Measurements from ENCODE around the gene SGTA.
"Not testable (repeated sequence)": the region's sequence is repeated elsewhere in the genome, so short reads cannot be mapped to it uniquely, and the experiment has no call there.

Gene SGTA

GRCh38 chr19:2792666-2793065, 9.6 kb upstream of the SGTA start:
- not testable (repeated sequence) for DNase-seq

DNA sequence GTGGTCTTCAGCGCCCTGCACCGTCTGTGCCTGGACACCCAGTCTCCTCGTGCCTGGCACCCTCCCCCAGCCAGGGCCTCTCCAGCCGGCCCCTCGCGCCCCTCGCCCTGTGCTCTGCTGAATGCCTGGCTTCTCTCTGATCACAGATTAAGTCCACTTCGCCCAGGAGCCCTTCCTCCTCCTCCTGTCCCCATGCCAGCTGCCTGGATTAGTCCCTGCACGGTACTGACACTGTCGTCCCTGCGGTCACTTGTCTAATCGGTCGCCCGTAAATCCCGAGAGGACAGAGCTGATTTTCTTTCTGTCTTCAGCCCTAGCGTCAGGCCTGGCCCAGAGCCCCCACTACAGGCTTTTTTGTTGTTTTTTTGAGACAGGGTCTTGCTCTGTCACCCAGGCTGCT, 8.8 kb upstream of the SGTA start:
- no peak for DNase-seq

GRCh38 chr19:2791440-2791839, 8.4 kb upstream of the SGTA start:
- DNase-seq, result no peak

GRCh38 chr19:2790557-2791271, 7.6 kb upstream of the SGTA start:
- DNase-seq, result no peak

DNA sequence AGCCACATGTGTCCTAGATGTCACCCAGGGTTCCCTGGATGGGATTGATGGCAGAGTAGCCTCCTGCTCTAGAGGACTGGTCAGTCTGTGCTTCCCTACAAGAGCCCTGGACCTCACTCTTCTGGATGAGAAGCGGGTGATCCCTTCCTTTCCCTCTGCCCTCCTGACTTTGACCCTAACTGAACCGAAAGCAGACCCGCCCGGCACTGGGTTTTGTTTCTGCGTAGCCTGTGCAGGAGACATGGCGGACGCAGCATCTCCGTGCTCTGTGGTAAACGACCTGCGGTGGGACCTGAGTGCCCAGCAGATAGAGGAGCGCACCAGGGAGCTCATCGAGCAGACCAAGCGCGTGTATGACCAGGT, 7.1 kb upstream of the SGTA start:
- DNase-seq, result no peak

DNA sequence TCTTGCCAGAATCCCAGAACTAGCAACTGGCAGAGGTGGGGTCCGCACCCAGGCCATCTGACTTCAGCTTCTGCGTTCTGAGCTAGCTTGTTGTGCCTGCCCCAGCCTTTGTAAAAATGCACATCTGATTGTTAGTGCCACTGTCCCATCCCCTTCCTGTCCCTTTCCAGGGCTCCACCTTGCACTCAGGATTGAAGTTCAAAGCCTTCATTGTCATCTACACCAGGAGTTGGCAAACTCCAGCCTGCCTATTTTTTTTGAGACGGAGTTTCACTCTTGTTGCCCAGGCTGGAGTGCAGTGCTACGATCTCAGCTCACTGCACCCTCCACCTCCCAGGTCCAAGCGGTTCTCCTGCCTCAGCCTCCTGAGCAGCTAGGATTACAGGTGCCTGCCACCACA, 5.2 kb upstream of the SGTA start:
- no peak for DNase-seq

- DNase-seq, result no peak
These were observed 4.0 kb upstream of the SGTA start for GRCh38 chr19:2787115-2787514.

DNA sequence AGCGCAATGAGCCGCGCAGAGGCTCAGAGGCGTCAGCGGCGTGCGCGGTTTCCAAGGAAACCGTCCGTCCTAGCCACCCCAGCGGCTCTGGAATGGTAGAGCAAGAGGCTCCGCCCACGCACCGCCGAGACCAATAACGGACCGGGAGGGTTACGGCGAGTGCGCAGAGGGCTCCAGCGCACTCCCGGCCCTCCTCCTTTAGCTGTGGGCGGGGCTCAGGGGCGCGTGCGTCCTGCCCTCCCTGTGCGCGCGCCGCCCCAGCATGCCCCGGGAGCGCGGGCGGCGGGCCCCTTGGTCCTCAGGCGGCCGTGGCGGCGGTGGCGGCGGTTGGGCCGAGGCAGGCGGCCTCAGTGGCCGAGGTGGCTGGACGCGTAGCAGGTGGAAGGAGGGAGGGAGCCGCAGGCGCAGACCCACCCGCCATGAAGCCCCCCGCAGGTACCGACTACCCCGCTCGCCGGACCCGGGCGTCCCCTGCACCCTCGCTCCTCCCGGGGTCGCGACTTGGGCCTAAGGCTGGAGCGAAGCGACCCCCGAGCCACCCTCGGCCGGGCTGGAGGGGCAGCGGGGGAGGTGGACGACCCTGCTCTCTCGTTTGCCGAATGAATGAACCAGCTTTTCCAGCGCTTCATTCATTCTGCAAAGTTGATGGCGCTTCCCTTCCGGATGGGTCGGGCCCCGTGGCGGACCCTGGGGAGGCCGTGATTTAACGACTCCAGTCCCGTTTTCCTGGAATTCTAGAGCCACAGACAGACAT, 2.3 kb upstream of the SGTA start, which contains the start of gene THOP1:
TSS of gene THOP1 (plus strand) at position 260 of the 754 bp plus-strand sequence. CDS start at position 420, 160 bp downstream.
- DNase-seq, result peak; percentile 99

DNA sequence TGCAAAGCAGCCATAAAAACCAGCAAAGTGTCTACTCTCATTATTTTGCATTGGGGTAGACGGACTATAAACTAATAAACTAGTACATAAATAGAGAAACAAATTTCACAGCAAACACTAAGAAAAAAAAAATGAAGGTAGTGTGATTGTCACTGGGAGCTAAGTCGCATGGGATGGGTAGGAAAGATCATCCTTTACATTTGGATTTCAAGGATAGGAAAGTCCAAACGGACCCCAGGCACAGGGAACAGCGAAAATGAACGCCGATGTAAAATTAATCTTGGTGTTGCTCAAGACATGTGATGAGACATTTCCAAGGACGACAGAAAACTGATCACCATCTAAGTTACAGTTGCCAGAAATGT, 690 bp upstream of the SGTA start:
- no peak for DNase-seq

- no peak for DNase-seq
These were observed 641 bp downstream of the SGTA start for GRCh38 chr19:2782329-2782935.

DNA sequence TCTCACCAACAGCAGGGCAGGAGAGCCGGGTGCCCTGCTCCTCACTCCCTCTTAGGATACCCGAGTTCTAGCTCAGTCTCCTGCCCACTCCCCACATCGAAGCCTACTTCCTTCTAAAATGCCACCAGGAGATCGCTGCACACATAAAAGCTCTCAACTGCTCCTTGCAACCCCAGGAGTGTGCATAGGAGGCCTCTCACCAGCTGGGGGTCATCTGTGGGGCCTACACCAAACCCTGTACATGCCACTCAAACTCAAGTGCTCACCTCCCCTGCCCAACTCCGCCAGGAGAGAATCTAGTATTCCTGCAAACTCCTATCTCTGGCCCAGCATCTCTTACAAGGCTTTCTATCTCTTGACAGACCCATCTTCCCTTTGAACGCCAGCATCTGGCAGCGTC, 2.8 kb downstream of the SGTA start:
- DNase-seq, result no peak

DNA sequence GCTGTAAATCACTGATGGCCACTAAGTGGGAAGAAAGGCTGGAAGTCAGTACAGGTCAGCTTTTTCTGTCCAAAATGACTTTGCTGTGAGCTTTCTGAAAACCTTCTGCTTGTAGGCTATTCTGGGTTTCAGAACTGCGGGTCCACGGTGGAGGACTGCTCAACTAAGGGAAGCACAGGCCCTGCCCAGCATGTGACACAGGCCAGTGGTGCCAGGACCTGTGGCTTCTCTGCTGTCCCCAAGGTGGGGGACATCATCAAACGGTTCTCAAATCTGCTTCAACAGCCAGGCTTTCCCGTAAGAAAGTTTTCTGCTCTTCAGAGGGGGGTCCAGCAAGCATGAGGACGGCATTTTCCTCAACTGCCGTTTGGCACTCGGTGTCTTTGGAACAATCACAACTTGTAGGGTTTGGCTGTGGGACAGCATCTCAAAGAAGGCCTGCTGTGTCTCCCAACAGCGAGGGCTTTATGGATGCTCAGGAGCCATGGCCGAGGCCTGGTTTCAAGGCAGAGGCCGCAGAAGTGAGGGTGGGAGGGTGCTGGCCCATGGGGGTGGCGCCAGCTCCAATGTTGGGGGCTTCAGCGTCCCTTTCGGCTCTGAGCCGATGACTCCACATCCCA, 3.8 kb downstream of the SGTA start:
- no peak for DNase-seq

DNA sequence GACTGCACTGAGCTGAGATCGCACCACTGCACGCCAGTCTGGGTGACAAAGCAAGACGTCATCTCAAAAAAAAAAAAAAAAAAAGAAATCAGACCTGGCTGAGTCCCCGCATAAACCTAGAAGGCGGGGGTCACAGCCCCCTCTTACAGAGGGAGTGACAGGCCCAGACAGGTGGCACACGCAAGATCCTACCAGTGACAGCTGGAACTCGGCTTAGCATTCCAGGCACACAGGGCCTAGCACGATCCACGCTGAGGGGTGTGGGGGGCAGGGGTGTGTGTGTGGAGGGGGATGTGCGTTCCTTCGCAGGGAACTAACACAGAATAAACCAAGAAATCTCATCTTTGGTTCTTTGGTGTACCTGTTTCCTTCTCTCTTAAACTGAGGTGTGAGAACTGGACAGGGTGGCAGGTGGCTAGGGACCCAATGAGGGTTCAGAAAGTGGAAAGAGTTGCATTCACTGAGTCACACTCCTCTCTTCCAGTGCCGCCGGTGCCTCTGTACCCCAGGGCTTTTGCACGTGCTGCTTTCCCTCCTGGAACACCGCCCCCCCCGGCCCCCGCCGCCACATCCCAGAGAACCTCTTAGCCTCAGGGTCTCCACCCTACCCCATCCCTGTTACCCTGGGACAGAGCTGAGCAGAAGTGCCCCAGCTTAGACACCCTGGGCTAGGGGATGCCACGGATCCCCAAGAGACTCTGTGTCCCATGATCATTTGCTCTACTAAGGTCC, 5.0 kb downstream of the SGTA start:
- no peak for DNase-seq

GRCh38 chr19:2775556-2776430, 7.3 kb downstream of the SGTA start:
- DNase-seq, result no peak

- DNase-seq, result no peak
These were observed 8.0 kb downstream of the SGTA start for GRCh38 chr19:2774953-2775555.

- DNase-seq, result no peak
These were observed 8.9 kb downstream of the SGTA start for GRCh38 chr19:2774083-2774679.

DNA sequence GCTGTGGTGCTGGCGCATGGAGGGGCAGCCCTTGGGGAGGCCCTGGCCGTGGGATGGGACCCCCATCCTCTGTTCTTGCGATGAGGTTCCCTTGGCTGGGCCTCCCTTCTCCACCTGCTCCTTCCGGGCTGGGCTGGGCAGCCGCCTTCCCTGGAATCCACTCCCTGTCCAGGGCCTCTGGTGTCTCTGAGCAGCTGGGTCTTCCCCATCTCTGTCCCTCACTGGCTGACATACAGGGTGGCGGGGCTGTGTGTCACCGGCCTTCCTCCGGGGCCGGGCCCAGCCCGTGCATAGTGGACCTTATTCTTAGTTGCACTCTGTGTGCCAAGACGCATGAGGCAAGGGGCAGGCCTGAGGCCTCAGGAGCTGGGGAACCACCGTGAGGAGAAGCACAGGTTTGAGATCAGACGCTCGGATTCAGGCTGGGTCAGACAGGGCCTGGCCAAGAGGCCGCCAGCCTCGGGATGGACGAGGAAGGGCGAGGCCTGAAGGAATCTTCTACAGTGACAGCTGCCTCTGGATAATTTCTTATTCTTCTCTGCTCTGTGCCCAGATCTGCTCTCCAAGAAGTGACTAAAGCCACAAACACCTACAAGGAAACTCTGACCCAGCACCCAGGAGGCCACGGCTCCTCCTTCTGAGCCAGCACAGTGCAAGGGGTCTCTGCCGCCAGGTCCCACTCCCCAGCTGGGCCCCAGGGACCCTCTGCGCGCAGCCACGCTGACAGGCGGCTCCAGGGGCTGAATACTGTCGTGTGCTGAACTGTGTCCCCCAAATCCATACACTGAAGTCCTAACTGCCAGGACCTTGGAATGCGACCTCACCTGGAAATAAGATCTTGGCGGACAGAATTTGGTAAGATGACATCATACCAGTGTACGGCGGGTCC, 11.0 kb downstream of the SGTA start:
- no peak for DNase-seq

DNA sequence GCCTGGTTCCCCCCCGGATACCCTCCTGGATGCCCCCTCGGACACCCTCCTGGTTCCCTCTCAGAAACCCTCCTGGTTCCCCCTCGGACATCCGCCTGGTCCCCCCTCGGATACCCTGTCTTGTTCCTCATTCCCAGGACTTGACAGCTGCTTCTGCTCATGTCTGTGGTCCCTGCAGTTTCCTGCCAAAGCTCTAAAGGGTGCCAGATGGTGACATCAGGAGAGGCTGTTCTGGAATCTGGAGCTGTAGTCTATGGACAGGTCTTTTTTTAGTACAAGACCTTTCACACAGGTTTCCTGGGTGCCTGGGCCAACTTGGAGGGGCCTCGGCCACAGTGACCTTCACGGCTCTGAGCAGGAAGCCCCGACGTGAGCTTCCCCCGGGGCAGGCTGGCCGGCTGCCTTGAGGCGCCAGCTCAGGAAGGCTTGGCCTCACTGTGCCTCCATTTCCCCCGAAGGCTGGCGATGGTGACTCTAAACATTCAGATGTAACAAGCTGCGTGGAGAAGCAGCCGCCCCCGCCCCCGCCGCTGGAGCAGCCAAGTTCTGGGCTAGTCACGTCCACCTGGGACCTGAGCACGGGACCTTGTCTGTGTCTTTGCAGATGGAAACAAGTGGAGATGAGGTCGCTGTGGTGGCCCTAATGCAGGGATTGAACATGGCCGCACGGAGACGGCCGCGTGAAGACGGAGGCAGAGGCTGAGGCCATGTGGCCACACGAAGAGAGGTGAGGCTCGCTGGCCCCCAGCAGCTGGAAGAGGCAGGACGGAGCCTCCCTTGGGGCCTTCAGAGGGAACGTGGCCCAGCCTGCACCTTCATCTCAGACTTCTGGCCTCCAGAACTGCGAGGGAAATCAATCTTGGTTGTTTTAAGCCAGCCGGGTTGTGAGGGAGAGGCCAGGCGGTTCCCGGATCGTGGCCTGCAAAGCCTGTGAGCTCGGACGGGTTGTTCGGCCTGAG, 12.7 kb downstream of the SGTA start:
- peak; percentile 20 for DNase-seq

- DNase-seq, result no peak
These were observed 13.9 kb downstream of the SGTA start for GRCh38 chr19:2769218-2769617.
